Stimulated activated CD4-positive, alpha-beta T cell treated with anti-CD3 and anti-CD28 coated beads, Interleukin-4, amount 100 ng/mL, for 4 hours (primary cell): ENCODE measurements around the gene MYNN.
A peak's percentile ranks its signal among the peaks of the same experiment; 100 is the strongest.
"Not testable (repeated sequence)": the region's sequence is repeated elsewhere in the genome, so short reads cannot be mapped to it uniquely, and the experiment has no call there.

ENCODE experiments used
- DNase-seq, 2 experiments: peaks; one replicate each; pipeline ENCODE4 v3.0.0-alpha.2; 2020

MYNN gene

DNA sequence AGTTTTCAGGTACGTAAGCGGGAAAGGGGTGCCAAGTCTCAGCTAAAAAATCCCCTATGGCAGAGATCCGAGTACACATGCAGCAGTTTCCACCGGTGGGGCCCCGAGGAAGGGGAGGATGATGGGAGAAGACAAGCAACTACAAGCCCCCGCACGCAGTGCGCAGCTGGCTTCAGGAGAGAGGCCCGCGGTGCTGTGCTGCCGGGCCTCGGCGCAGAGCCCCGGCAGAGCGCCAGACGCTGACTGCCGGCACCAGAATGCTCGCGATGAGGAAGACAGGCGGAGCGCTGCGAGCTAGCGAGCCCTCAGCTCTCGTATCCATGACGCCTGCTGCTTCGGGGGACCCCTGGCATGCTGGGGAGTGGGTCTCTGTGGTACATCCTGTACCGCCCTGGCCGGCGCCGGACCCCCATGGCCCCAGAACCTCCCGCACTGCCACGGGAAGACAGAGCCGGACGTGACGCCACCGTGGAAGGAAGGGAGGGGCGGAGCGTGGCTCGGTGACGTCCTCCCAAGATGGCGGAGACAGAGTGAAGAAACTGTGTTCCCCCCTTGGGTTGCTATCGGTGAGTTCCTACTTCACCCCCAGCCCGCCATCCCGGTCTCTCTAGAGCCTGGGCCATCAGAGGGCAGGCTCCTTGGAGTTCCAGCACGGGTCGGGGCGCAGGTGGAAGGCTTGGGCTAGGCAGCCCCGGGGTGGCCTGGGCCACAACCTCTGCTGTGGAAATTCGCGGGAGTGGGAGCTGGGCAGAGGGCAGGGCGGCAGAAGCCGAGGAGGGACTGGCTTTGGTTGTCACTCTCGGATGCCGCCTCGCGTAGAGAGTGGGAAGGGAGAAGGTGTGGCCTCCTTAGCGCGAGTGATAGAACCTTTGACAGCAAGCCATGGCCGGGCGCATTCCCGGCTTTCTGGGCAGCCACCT, at the start of gene MYNN:
MYNN (plus strand) TSS at position 500 of the 920 bp plus-strand sequence. CDS start 900 bp downstream, outside the sequence.
- DNase-seq, result peak; percentile 88 to 91

GRCh38 chr3:169731857-169732256, 41.3 kb upstream of the MYNN start:
- DNase-seq, result not testable (repeated sequence)

- DNase-seq, result no peak
Observed at GRCh38 chr3:169739067-169739466, 34.1 kb upstream of the MYNN start.

DNA sequence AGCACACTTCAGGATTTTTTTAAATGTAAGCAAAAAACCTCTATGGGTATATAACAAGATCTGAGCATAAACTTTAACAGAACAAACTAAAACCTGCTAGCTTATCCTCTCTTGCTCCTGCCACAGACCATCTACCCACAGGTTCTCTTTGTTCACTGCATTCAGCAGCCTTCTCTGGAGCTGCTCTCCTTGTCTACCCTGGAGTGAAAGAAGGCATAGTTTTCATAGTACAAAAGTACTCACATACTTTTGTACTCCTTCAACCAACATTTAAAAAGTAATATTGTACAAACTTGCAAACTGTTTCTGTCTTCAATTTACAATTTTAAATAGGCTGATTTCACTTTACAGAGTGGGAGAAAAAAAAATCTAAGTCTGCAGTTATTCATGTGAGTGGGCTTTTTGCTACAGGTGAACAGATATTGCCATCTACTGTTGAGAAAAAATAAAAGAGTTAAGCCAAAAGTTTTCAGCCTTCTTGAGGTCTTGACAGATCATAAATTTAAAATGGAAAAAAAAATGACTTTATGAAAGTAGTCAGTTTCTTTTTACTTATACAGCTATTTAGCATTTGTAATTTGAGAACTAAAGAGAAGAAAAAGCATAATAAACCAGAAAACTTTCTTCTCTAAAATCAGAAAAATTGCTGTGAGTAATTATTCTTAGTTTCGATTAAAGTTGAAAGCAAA, 28.7 kb upstream of the MYNN start:
- no peak for DNase-seq

DNA sequence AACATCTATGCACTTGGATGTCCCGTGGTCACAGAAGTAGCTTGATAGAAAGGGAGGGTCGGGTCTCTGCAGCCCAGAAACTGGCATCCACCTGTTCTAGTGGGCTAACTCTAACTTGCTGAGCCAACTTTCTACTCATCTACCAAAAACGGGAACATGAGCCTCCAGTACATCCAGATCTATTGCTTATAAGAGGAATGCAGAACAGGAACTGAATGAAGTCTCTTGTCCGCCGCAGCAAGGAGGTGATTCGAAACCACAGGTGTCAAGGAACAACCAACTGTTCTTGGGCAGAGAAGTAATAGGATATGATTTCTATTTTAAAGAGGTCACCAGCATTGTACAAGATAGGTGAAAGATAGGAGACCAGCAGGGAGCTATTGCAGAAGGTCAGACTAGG, 26.3 kb upstream of the MYNN start:
- DNase-seq, result no peak

GRCh38 chr3:169748670-169749069, 24.5 kb upstream of the MYNN start:
- DNase-seq, result no peak

DNA sequence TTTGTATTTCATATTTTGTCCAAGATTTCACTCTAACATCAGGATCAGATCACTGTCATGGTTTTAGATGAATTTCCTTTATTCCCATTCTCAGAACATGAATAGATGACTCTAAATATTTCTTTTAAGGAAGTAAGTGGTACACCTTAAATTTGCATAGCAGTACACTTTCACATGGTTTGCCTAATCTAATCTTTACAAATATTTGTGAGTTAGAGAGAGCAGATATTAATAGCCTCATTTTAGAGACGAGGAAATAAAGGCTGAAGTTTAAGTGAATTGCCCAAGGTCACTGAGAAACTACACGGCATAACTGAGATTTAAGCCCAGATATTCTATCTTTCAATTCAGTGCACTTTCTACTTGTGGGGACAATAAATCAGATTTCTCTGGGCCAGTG, 22.5 kb upstream of the MYNN start:
- no peak for DNase-seq

GRCh38 chr3:169751875-169752274, 21.3 kb upstream of the MYNN start:
- DNase-seq, result no peak

DNA sequence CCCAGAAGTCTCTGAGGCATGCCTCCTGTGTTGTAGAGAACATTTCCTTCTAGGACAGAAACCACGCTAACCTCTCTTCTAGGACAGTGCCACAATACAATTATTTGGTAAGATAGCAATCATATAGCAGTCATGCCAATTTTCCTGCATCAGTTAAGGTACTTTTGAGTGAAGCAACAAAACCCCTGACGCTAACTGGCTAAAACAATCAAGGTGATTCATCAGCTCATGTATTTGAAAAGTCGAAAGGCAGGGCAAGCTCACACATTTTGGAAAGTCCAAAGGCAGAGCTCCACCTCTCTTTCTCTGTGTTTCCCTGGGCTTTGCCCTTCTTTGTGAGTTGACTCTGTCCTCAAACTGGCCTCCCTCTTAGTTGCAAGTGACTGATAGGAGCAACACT, 18.5 kb upstream of the MYNN start:
- DNase-seq, result no peak

DNA sequence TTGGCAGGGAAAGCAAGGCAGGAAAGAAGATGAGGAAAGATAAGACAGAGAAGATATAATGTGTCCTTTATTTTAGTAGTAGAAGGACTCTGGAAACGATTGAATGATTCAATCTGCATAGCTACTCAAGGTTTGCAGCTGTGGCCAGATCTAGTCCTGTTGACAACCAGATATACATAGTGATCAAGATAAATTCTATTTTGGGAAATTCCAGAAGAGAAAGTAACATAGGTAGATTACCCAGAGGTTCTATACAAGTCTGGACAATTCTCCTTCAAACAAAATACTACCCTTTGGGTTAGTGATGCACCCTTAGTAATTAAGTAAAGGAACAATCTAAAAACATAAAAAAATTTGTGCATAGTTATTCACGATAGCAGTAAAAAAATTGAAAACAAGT, 17.7 kb upstream of the MYNN start:
- DNase-seq, result no peak

GRCh38 chr3:169758359-169758994, 14.7 kb upstream of the MYNN start:
- no peak for DNase-seq

DNA sequence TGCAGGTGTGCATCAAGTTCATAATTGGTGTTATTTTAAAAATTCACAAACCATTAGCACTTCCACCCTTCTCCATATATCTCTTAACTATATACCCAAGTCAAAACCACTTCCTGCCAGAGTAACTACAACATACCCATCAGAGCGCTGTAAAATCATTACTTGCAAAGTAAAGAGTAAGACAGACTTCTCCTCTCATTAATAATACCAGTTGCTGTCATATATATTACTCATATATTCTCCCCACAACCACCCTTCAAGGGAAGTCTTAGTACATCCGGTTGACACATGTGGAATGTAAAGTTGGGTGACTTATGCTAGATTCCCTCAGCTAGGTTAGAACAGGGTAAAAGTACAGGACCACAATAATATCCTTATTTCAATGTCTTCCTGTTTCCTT, 13.9 kb upstream of the MYNN start:
- DNase-seq, result no peak

GRCh38 chr3:169760479-169760878, 12.7 kb upstream of the MYNN start:
- no peak for DNase-seq

GRCh38 chr3:169764312-169764881, 8.8 kb upstream of the MYNN start:
- DNase-seq, result peak; percentile 55

GRCh38 chr3:169764882-169765612, 8.1 kb upstream of the MYNN start, which contains the start of gene TERC:
Gene TERC (minus strand): TSS chr3:169765060.
- peak; percentile 86 to 92 for DNase-seq

DNA sequence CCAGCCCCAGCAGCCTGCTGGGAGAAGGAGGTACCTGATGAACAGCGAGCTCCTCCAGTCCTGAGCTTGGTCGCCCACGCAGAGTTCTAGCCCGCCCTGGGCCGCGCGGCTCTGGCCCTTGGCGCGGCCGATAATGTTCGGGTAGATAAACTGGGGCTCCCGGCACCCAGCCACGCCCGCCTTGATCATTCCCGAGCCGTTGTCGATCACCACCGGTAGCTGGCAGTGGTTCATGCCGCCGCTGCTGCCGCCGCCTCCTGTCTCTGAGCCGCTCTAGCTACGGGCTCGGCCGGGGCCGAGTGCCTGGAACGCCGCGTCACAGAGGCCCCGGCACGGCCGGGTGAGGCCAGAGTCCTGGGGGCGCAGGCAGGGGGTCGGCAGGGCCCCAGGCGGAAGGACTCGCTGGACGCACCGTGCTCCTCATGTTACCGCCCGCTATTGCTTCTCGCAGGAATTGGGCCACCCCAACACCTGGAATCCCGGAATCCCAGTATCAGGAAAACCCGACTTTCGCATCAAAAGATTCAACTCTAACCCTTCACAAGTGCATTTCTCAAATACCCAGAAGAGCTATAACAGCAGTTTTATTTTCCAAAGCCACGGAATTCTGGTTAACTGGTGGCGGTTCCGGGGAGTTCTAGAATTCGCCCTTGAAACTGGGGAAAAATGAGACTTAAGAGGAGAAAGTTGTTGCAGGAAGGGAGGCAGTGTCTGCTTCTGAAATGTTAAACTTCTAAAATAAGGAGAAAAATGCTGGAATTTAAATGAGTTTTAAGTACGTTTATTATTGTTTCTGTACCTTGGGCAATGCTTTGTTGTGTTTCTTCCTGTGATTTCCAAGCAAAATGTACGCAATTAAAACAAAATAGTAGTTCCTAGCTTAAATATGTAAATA, 3.7 kb upstream of the MYNN start, which contains the start of gene ACTRT3:
ACTRT3 (minus strand) TSS at position 275 of the 895 bp plus-strand sequence; CDS start at position 234, 41 bp downstream.
- DNase-seq, result peak; percentile 54 to 56

GRCh38 chr3:169771497-169772304, 1.5 kb upstream of the MYNN start:
- DNase-seq, result peak; percentile 40 to 52

DNA sequence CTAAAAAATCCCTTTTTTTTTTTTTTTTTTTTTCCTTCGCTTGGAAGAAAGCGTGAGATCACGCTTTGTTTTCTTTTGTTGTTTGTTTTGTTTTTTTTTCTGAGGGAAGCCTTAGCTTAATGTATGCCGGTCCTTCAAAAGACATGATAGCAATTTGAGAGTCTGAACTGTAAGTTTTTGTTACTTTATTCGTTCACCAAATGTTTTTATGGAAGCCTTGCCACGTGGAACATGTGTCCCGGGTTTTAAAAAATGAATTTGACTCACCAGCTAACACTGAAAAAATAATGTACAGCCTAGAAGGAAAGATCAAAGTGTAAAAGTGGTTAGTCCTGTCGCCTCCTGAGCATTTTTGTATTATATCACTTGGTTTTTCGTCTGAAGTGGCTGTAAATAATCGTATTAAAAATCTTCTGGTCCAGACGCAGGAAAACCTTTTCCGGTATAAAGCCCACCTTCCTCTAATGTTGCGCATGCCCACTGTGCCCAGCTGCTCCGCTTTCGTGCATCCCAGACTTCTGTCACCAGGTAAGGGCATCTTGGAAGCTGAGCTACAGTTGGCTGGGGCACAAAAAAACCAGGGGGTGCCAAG, 795 bp upstream of the MYNN start:
- DNase-seq, result peak; percentile 53 to 59

- DNase-seq, result no peak
Observed at GRCh38 chr3:169774186-169774585, 990 bp downstream of the MYNN start.

DNA sequence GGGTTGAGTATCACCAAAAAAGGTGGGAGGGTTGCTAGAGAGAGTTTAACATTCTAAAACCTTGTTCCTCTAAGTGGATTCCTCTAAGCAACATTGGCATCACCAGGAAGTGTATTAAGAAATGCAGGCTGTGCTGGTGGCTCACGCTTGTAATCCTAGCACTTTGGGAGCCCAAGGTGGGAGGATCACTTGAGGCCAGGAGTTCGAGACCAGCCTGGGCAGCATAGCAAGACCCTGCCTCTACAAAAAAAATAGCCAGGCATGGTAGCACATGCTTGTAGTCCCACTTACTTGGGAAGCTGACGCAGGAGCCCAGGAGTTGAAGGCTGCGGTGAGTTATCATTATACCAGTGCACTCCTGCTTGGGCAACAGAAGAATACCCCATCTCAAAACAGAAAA, 4.6 kb downstream of the MYNN start:
- DNase-seq, result no peak
